DND-41 (cell line): ENCODE results near the gene LCE3A.

ENCODE experiments used
- ATAC-seq: fragments of 200-7000 bp; cut with Tn5 transposase; 3 replicates; pipeline ENCODE4 v1.9.1; 2021; ENCODE audit warnings: low read depth; ENCODE audit not compliant: insufficient read depth
- DNase-seq: peaks from one replicate; pipeline ENCODE4 v3.0.0-alpha.2; 2020
- H2AFZ ChIP-seq: 2 replicates; pipeline ENCODE4 v1.6.0; 2012; ENCODE audit warnings: low read depth, low read length
- H3K27ac ChIP-seq: 2 replicates; pipeline ENCODE4 v1.5.1; 2012; ENCODE audit warnings: low read length, inconsistent platforms
- H3K27me3 ChIP-seq: fragments of 200-600 bp; sonication (generic); 2 replicates; pipeline ENCODE4 v1.6.0; 2012; ENCODE audit warnings: low read length, mild to moderate bottlenecking, inconsistent platforms; ENCODE audit not compliant: insufficient read depth, poor library complexity
- H3K36me3 ChIP-seq: 2 replicates; pipeline ENCODE4 v1.5.1; 2012; ENCODE audit warnings: low read length, inconsistent platforms; ENCODE audit not compliant: insufficient read depth
- H3K4me1 ChIP-seq: 2 replicates; pipeline ENCODE4 v1.5.1; 2012; ENCODE audit warnings: mild to moderate bottlenecking, low read length; ENCODE audit not compliant: insufficient read depth
- H3K4me2 ChIP-seq: 2 replicates; pipeline ENCODE4 v1.6.0; 2012; ENCODE audit warnings: mild to moderate bottlenecking, moderate library complexity, low read length, inconsistent platforms; ENCODE audit not compliant: insufficient read depth
- H3K4me3 ChIP-seq, 2 experiments: fragments of 200-600 bp in 1 of 2; shearing (Covaris generic) in 1 of 2; 2 replicates each; pipeline ENCODE4 v1.5.1; 2012 to 2016; ENCODE audit warnings: inconsistent platforms in 2 of 2, low read length in 2 of 2, mild to moderate bottlenecking in 2 of 2, low read depth in 1 of 2, moderate library complexity in 1 of 2
- H3K79me2 ChIP-seq: 2 replicates; pipeline ENCODE4 v1.6.0; 2012; ENCODE audit warnings: low read length, inconsistent platforms; ENCODE audit not compliant: insufficient read depth
- H3K9ac ChIP-seq: 2 replicates; pipeline ENCODE4 v1.6.0; 2012; ENCODE audit warnings: low read depth, mild to moderate bottlenecking, inconsistent platforms, low read length, moderate library complexity
- H3K9me3 ChIP-seq: 2 replicates; pipeline ENCODE4 v1.5.1; 2012; ENCODE audit warnings: low read length, moderate library complexity, mild to moderate bottlenecking, inconsistent platforms; ENCODE audit not compliant: insufficient read depth, severe bottlenecking
- H4K20me1 ChIP-seq: 2 replicates; pipeline ENCODE4 v1.6.0; 2012; ENCODE audit warnings: low read length; ENCODE audit not compliant: insufficient read depth
- CTCF ChIP-seq: IDR thresholded peaks from 2 replicates; pipeline ENCODE4 v1.5.1; 2012; ENCODE audit warnings: borderline replicate concordance, low read length, moderate library complexity, mild to moderate bottlenecking; ENCODE audit not compliant: poor library complexity, severe bottlenecking; ENCODE audit errors: extremely low read depth
- EZH2 ChIP-seq: IDR thresholded peaks from 3 replicates; pipeline ENCODE4 v1.6.1; 2012; ENCODE audit warnings: borderline replicate concordance, low read depth, mild to moderate bottlenecking, moderate library complexity, low read length, inconsistent platforms; ENCODE audit not compliant: severe bottlenecking

The LCE3A gene

GRCh38 chr1:152630596-152630995, 7.7 kb upstream of the LCE3A start:
- no peak for ATAC-seq
- TF ChIP-seq CTCF (no peak), EZH2 (no peak)
- Histone ChIP-seq H3K9ac (no peak overlapping the region), H3K36me3 (no peaks in the 10 kb centered on the region), H2AFZ (no peak overlapping the region), H4K20me1 (no peaks in the 10 kb centered on the region), H3K79me2 (no peaks in the 10 kb centered on the region), H3K4me3 (no peak overlapping the region), H3K4me1 (no peaks in the 10 kb centered on the region), H3K9me3 (no peaks in the 10 kb centered on the region), H3K27ac (no peak overlapping the region), H3K27me3 (peaks cover 4% of the 10 kb centered on the region), H3K4me2 (no peak overlapping the region)
- DNase-seq: no peak

GRCh38 chr1:152626744-152627143, 3.8 kb upstream of the LCE3A start:
- no peak overlapping the region for H3K4me3 ChIP-seq
- peaks cover 4% of the 10 kb centered on the region for H3K27me3 ChIP-seq
- H3K27ac ChIP-seq: no peak overlapping the region
- H4K20me1 ChIP-seq: no peaks in the 10 kb centered on the region
- H2AFZ ChIP-seq: no peak overlapping the region
- TF ChIP-seq EZH2: no peak
- no peak for TF ChIP-seq CTCF
- ATAC-seq (no peak), DNase-seq (no peak)
- H3K9me3 ChIP-seq: no peaks in the 10 kb centered on the region
- H3K4me2 ChIP-seq: no peak overlapping the region
- H3K79me2 ChIP-seq: no peaks in the 10 kb centered on the region
- no peaks in the 10 kb centered on the region for H3K36me3 ChIP-seq
- H3K9ac ChIP-seq: no peak overlapping the region
- 0 out of 2 replicates have a peak, but pooled peaks cover 4% of the 10 kb centered on the region for H3K4me1 ChIP-seq

GRCh38 chr1:152623203-152623844, 421 bp upstream of the LCE3A start:
- Histone ChIP-seq H2AFZ (no peak overlapping the region), H3K27me3 (peaks cover 4% of the 10 kb centered on the region), H3K4me3 (no peak overlapping the region)

More at GRCh38 chr1:152623203-152623844, 421 bp upstream of the LCE3A start:
- DNase-seq (no peak), ATAC-seq (peak; percentile 35; the same call in 2 of the 3 replicates)
- TF ChIP-seq EZH2 (no peak), CTCF (peak; percentile 50)
- Histone ChIP-seq H3K27ac (no peak overlapping the region), H3K4me1 (0 out of 2 replicates have a peak, but pooled peaks cover 4% of the 10 kb centered on the region), H4K20me1 (no peaks in the 10 kb centered on the region), H3K9me3 (peaks cover 14% of the 10 kb centered on the region), H3K9ac (no peak overlapping the region), H3K4me2 (no peak overlapping the region), H3K36me3 (no peaks in the 10 kb centered on the region), H3K79me2 (no peaks in the 10 kb centered on the region)
